HG02970 (cell line): ENCODE results near the gene GNRH2.
"Not testable (repeated sequence)": the region's sequence is repeated elsewhere in the genome, so short reads cannot be mapped to it uniquely, and the experiment has no call there.

Source experiments
- ATAC-seq: cut with Tn5 transposase; IDR thresholded peaks from one replicate; pipeline ENCODE4 v1.9.1; 2021; ENCODE audit warnings: mild to moderate bottlenecking, moderate library complexity, moderate number of reproducible peaks; ENCODE audit not compliant: unreplicated experiment, low FRiP score

The GNRH2 gene, protein sequence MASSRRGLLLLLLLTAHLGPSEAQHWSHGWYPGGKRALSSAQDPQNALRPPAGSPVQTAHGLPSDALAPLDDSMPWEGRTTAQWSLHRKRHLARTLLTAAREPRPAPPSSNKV

DNA sequence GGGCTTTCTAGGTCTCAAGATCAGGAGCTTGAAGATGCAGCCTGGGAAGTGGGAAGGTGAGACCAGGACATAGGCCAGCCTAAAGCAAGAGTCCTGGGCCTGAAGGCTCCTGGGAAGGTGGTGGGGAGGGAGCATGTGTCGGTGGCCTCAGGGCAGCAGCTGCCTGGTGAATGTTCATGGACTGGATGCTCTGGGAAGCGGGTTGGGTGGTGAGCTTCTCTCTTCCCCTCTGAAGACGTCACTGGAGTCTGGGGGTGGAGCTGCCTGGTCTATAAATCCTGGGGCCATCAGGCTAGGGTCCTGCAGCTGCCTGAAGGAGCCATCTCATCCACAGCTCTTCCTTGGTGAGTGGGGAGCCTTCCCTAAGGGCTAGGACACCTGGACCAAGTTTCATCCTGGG is at the start of gene GNRH2:
Gene GNRH2, plus strand, starts transcription at position 301 of the 400 bp plus-strand sequence. CDS start 793 bp downstream, outside the sequence.
- ATAC-seq = no peak

DNA sequence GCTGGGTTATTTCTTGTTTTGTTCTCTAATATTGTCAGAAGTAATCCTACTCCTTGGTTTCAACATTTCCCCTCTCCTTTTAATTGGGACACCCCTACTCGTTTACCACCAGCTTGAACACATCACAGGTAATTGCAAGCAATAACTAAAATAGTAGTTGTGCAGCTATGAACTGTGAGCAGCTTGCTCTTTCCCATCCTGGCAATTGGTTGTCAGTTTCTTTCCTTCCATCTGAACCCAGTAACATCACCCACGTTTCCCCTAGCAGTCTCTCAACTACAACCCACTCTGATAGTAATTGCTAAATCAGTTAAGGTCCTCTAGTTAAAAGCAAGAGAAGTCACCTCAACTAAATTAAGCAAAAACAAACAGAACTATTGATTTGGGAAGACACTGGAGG is 47.6 kb upstream of the GNRH2 start:
- no peak for ATAC-seq

DNA sequence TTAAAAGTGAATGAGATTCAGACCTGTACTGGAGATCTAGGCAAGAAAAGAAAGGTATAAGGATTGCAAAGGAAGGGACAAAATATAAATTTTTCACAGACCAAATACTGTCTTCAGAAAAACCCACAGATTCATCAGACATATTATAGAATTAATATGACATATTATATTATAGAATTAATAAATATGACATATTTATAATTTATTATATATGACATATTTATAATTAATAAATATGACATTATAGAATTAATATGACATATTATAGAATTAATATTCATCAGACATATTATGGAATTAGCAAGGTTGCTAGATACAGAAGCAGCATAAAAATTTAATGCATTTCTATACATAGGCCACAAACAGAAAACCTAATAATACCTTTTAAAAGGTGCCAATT is 44.7 kb upstream of the GNRH2 start:
- ATAC-seq = no peak

GRCh38 chr20:3000852-3001523 is 42.4 kb upstream of the GNRH2 start:
- no peak for ATAC-seq

GRCh38 chr20:3003416-3003815 is 40.0 kb upstream of the GNRH2 start:
- ATAC-seq = no peak

DNA sequence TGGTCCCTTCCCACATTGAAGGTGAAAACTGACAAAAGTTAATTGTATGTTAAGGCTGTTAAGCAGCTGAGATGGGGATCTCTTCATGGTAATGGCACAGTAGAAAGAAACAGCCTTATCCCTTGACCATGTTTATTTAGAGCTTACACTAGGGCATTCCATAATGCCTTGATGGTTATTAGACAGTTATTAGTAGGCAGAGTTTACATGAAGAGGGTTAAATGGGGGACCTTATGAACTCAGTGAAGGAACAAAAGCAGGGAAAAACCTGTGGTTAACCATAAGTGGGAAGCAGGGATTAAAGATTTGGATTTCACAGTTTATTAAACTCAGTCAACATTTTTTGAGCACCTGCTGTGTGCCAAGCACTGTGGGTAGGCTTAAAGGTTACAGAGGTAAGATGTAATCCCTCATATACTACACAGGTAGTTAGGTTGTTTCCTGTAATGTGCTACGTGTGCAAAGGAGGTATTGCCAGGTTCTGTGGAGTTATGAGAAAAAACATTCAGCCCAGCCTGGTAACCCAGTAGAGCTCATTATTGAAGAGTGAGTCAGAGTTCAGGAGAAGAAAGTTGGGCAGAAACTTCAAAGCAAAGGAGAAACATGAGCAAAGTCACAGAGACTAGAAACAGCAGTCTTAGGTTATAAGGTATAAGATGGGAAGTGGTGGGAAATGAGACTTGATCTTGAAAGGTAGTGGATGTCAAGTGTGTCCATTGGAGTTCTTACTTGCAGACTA is 32.3 kb upstream of the GNRH2 start:
- ATAC-seq = no peak

DNA sequence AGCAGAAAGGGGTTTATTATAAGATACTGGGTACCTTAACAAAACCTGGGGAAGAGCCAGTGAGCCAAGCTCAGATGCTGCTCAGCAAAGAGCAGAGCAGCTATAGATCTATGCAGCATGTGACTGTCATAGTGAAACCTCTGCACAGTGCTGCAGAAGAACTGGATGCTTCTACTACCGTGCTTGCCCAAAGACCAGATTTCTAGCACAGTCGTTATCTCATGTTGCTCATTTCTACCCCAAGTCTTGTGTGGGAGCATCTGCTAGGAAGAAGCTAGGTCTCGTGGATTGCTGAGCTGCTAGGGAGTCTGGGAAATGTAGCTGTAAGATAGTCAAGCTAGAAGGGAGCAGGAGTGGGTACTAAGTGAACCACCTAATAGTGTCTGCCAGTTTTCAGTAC is 31.7 kb upstream of the GNRH2 start:
- no peak for ATAC-seq

GRCh38 chr20:3013771-3014170 is 29.7 kb upstream of the GNRH2 start:
- ATAC-seq = no peak

- ATAC-seq = no peak
Measured at GRCh38 chr20:3014179-3014578, 29.2 kb upstream of the GNRH2 start.

GRCh38 chr20:3014662-3015061 is 28.8 kb upstream of the GNRH2 start:
- no peak for ATAC-seq

DNA sequence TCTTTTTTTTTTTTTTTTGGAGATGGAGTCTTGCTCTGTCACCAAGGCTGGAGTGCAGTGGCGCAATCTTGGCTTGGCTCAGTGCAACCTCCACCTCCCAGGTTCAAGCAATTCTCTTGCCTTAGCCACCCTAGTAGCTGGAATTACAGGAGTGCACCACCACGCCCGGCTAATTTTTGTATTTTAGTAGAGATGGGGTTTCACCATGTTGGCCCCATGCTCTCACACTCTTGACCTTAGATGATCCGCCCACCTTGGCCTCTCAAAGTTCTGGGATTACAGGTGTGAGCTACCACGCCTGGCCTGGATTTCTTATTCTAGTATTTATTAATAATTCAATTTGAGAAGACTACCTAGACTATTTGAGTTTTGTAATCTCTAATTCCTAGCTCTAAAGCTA is 28.1 kb upstream of the GNRH2 start:
- not testable (repeated sequence) for ATAC-seq

DNA sequence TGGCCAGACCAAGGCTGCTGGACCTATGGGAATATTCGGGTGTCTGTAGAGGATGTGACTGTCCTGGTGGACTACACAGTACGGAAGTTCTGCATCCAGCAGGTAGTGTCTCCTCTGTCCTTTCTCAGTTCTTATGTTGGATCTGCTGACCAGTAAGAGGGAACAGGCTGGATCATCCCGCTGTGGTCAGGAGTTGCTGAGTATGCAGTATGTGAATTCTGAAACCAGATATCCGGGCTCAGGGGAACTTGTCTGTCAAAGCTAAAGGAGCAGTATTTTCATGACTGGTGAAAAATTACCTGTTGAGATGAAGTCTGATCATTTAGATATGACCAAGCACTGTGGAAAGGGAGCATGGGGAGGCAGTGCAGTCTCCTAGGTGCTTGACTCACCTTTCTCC is 22.1 kb upstream of the GNRH2 start:
- ATAC-seq = no peak

- no peak for ATAC-seq
Measured at GRCh38 chr20:3021777-3022176, 21.6 kb upstream of the GNRH2 start.

DNA sequence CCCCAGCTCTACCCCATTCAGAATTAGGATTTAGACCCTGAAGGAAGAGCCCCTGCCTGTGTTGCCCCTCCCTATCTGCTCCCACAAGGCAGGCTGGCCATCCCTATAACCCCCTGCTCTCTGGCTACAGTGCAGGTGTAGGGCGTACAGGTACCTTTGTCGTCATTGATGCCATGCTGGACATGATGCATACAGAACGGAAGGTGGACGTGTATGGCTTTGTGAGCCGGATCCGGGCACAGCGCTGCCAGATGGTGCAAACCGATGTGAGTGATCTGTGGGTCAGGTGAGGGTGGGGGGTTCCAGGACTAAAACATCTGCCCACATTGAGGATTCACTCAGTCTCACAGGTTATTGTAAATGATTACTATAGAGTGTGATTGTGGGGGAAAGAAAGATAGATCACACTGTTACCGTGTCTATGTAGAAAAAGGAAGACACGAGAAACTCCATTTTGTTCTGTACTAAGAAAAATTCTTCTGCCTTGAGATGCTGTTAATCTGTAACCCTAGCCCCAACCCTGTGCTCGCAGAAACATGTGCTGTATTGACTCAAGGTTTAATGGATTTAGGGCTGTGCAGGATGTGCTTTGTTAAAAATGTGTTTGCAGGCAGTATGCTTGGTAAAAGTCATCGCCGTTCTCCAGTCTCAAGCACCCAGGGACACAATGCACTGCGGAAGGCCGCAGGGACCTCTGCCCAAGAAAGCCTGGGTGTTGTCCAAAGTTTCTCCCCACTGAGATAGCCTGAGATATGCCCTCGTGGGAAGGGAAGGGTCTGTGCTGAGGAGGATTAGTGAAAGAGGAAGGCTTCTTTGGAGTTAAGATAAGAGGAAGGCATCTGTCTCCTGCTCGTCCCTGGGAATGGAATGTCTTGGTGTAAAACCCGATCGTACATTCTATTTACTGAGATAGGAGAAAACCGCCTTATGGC is 20.6 kb upstream of the GNRH2 start:
- not testable (repeated sequence) for ATAC-seq

- no peak for ATAC-seq
Measured at GRCh38 chr20:3027987-3028386, 15.4 kb upstream of the GNRH2 start.

DNA sequence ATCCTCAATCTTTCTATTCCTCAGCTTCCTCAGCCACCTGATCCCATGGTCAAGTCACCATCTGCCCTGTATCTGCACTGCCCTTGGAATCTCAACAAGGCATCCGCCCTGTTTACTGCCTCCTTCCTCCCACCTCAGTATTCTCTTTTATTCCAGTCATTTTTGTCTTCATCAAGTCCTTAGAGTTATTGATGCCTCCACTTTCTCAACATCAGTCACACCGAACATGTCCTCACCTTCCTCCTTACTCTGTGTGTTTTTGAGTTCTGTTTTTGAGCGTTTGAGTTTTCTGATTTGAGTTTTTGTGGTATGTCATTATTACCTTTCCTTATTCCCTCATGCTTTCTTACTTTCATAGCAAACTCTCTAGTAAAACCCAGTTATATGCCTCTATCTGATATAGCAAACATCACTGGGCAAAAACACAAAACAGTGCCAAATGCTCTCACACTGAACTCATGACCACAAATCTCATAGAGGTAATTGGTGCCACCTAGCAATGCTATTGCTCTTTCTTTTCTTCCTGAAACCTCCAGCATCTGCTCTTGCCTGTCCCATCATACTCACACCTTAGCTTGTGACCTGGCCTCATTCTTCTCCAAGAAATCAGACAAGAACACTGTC is 11.8 kb upstream of the GNRH2 start:
- no peak for ATAC-seq

DNA sequence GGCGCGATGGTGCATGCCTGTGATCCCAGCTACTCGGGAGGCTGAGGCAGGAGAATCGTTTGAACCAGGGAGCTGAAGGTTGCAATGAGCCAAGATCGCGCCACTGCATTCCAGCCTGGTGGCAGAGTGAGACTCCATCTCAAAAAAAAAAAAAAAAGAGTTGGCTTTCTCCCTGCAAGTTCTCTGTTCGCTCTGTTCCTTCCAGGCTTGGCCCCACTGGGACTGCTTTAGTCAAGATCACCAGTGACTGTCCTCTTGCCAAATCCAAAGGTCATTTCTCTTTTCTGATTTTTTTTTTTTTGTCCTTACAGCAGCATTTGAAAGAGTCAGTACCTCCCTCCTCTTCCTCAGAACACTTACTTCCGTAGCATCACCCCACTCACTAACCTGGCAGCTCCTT is 10.8 kb upstream of the GNRH2 start:
- ATAC-seq = no peak

DNA sequence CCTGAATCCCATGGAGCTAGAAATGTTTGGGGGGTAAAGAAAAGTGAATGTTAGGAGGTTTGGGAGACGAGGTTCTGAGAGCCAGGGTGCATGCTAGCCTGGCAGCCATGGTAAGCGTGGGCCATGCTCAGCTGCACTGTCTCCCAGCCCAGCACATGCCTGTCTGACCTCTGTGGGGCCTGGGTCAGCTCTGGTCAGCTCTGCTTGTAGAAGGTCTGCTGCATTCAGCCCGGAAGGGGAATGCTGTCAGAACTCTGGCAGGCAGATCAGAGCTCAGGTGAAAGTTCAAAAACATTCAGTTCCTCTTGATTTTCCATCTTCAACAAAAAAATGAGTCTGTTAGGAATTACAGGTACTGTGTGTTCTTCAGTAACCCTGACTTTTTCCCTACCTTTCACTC is 5.8 kb upstream of the GNRH2 start:
- ATAC-seq = no peak

GRCh38 chr20:3038454-3038853 is 5.0 kb upstream of the GNRH2 start:
- no peak for ATAC-seq

DNA sequence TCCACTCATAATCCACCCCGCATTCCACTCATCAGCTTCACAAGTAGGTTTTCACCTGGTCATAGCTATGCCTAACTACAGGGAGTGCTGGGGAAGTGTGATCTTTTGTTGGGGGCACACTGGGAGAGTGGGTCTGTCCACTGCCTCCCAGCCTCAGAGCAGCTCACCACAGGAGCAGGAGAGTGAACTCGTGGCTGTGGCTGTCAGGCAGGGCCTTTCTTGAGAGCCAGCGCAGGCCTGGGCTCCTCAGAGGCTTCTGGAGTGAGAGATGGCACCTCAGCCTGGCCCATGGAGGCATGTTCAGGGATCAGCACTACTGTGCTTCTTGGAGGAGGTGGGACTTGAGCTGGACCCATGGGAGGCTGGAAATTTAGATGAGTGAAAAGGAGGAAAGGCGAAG is 4.0 kb upstream of the GNRH2 start:
- no peak for ATAC-seq
